ENCODE measurements around the gene GNAO1.

GRCh38 chr16:56369202-56369601 lies 177.9 kb downstream of the GNAO1 start:
- TF ChIP-seq EZH2 (IDR thresholded peaks at IDR 0.05; ENCODE audit: insufficient read depth, poor library complexity, severe bottlenecking) (no peak), EZH2phosphoT487 (IDR thresholded peaks at IDR 0.05; ENCODE audit: insufficient read depth, low read depth) (no peak)
